H9 (cell line): ENCODE measurements around the gene CSMD2. TPM values are rescaled to one million over a fixed set of nuclear protein-coding genes. Genes with fewer than 3 reads are reported as not detected.

ENCODE experiments used
- DNase-seq: peaks from one replicate; pipeline ENCODE4 v3.0.0-alpha.2; 2017
- H2AFZ ChIP-seq: one replicate; pipeline ENCODE4 v1.6.1; 2013; ENCODE audit warnings: mild to moderate bottlenecking, low read length, control low read depth, moderate library complexity
- H2AK5ac ChIP-seq: 2 replicates; pipeline ENCODE4 v1.6.1; 2013; ENCODE audit warnings: low read length, control low read depth, mixed read lengths; ENCODE audit not compliant: insufficient read length
- H2BK120ac ChIP-seq: one replicate; pipeline ENCODE4 v1.6.1; 2013; ENCODE audit warnings: low read depth, mild to moderate bottlenecking, low read length, control low read depth, inconsistent platforms; ENCODE audit not compliant: poor library complexity, severe bottlenecking
- H2BK12ac ChIP-seq: 2 replicates; pipeline ENCODE4 v1.6.1; 2013; ENCODE audit warnings: low read length, control low read depth, mixed read lengths, low read depth; ENCODE audit not compliant: insufficient read length
- H2BK15ac ChIP-seq: 2 replicates; pipeline ENCODE4 v1.6.1; 2013; ENCODE audit warnings: low read depth, low read length, control low read depth
- H2BK20ac ChIP-seq: one replicate; pipeline ENCODE4 v1.6.1; 2013; ENCODE audit warnings: low read depth, mild to moderate bottlenecking, low read length, control low read depth, inconsistent platforms; ENCODE audit not compliant: poor library complexity, severe bottlenecking
- H2BK5ac ChIP-seq: 2 replicates; pipeline ENCODE4 v1.6.1; 2013; ENCODE audit warnings: low read length, control low read depth, mixed read lengths; ENCODE audit not compliant: insufficient read length
- H3K14ac ChIP-seq: 2 replicates; pipeline ENCODE4 v1.6.1; 2013; ENCODE audit warnings: low read length, control low read depth; ENCODE audit not compliant: insufficient read depth
- H3K18ac ChIP-seq: 2 replicates; pipeline ENCODE4 v1.6.1; 2013; ENCODE audit warnings: low read depth, mild to moderate bottlenecking, mixed read lengths, low read length, control low read depth; ENCODE audit not compliant: insufficient read length
- H3K23ac ChIP-seq: 2 replicates; pipeline ENCODE4 v1.6.1; 2013; ENCODE audit warnings: low read length, control low read depth, mixed read lengths, low read depth; ENCODE audit not compliant: insufficient read length
- H3K23me2 ChIP-seq: 2 replicates; pipeline ENCODE4 v1.6.1; 2013; ENCODE audit warnings: low read depth, mild to moderate bottlenecking, mixed read lengths, low read length, control low read depth; ENCODE audit not compliant: insufficient read length, poor library complexity, severe bottlenecking
- H3K27ac ChIP-seq: 2 replicates; pipeline ENCODE4 v1.5.1; 2013; ENCODE audit warnings: low read length, control low read depth, mixed read lengths, low read depth; ENCODE audit not compliant: insufficient read length
- H3K27me3 ChIP-seq: 2 replicates; pipeline ENCODE4 v1.6.1; 2013; ENCODE audit warnings: low read length, control low read depth, inconsistent platforms; ENCODE audit not compliant: insufficient read depth
- H3K4ac ChIP-seq: 2 replicates; pipeline ENCODE4 v1.6.1; 2013; ENCODE audit warnings: low read depth, mild to moderate bottlenecking, control low read depth, inconsistent platforms, low read length, moderate library complexity
- H3K4me1 ChIP-seq: 2 replicates; pipeline ENCODE4 v1.6.1; 2013; ENCODE audit warnings: low read length, control low read depth, inconsistent platforms; ENCODE audit not compliant: insufficient read depth
- H3K4me2 ChIP-seq: 2 replicates; pipeline ENCODE4 v1.6.1; 2013; ENCODE audit warnings: low read length, control low read depth, mixed read lengths; ENCODE audit not compliant: insufficient read length, insufficient read depth
- H3K56ac ChIP-seq: 2 replicates; pipeline ENCODE4 v1.6.1; 2013; ENCODE audit warnings: low read depth, mild to moderate bottlenecking, mixed read lengths, low read length, control low read depth; ENCODE audit not compliant: insufficient read length
- H3K79me1 ChIP-seq: 2 replicates; pipeline ENCODE4 v1.6.1; 2013; ENCODE audit warnings: low read depth, mild to moderate bottlenecking, moderate library complexity, low read length, control low read depth, inconsistent platforms; ENCODE audit not compliant: insufficient read depth, poor library complexity, severe bottlenecking
- H3K79me2 ChIP-seq: 2 replicates; pipeline ENCODE4 v1.6.1; 2013; ENCODE audit warnings: low read length, control low read depth, inconsistent platforms; ENCODE audit not compliant: insufficient read depth
- H3K9ac ChIP-seq: 2 replicates; pipeline ENCODE4 v1.6.1; 2013; ENCODE audit warnings: low read length, control low read depth, mixed read lengths; ENCODE audit not compliant: insufficient read length; ENCODE audit errors: extremely low read depth
- H3K9me3 ChIP-seq: one replicate; pipeline ENCODE4 v1.6.1; 2013; ENCODE audit warnings: low read depth, low read length, inconsistent platforms; ENCODE audit not compliant: control insufficient read depth
- H3T11ph ChIP-seq: one replicate; pipeline ENCODE4 v1.6.1; 2013; ENCODE audit warnings: mild to moderate bottlenecking, low read length, control low read depth, inconsistent platforms
- H4K20me1 ChIP-seq: one replicate; pipeline ENCODE4 v1.6.1; 2013; ENCODE audit not compliant: control insufficient read depth, insufficient read length, insufficient read depth
- H4K5ac ChIP-seq: 2 replicates; pipeline ENCODE4 v1.6.1; 2013; ENCODE audit warnings: low read depth, mild to moderate bottlenecking, mixed read lengths, low read length, control low read depth; ENCODE audit not compliant: insufficient read length
- H4K8ac ChIP-seq: replicated peaks from 2 replicates; pipeline ENCODE4 v1.6.1; 2013; ENCODE audit warnings: low read length, control low read depth, mixed read lengths, low read depth; ENCODE audit not compliant: insufficient read length
- H4K91ac ChIP-seq: 2 replicates; pipeline ENCODE4 v1.6.1; 2013; ENCODE audit warnings: low read depth, mild to moderate bottlenecking, moderate library complexity, mixed read lengths, low read length, control low read depth; ENCODE audit not compliant: insufficient read length
- H3K27ac Mint-ChIP-seq, 3 experiments: 2 replicates in 2 of 3; 3 replicates in 1 of 3; pipeline ENCODE4 v1.8.0; 2020 to 2021; ENCODE audit warnings: mixed read lengths in 3 of 3, mild to moderate bottlenecking in 1 of 3, moderate library complexity in 1 of 3
- H3K27me3 Mint-ChIP-seq: 2 replicates; pipeline ENCODE4 v1.8.0; 2021; ENCODE audit warnings: low read depth, mild to moderate bottlenecking, moderate library complexity, mixed read lengths
- H3K36me3 Mint-ChIP-seq, 3 experiments: 2 replicates in 2 of 3; 3 replicates in 1 of 3; pipeline ENCODE4 v1.8.0; 2020 to 2021; ENCODE audit warnings: low read depth in 3 of 3, mixed read lengths in 3 of 3; ENCODE audit not compliant: insufficient read depth in 1 of 3
- H3K4me1 Mint-ChIP-seq, 2 experiments: 2 replicates each; pipeline ENCODE4 v1.8.0; 2020; ENCODE audit warnings: mixed read lengths in 2 of 2
- H3K4me3 Mint-ChIP-seq, 2 experiments: 2 replicates in 1 of 2; 3 replicates in 1 of 2; pipeline ENCODE4 v1.8.0; 2020 to 2021; ENCODE audit warnings: mild to moderate bottlenecking in 2 of 2, mixed read lengths in 2 of 2, moderate library complexity in 1 of 2
- H3K9me3 Mint-ChIP-seq, 2 experiments: 2 replicates in 1 of 2; 3 replicates in 1 of 2; pipeline ENCODE4 v1.8.0; 2020; ENCODE audit warnings: mild to moderate bottlenecking in 2 of 2, mixed read lengths in 2 of 2, moderate library complexity in 1 of 2
- WGBS: extraction: QIAGEN DNeasy Blood & Tissue Kit; methylation state at CpG from one replicate; pipeline ENCODE4 v1.1.7; 2013; ENCODE audit warnings: missing lambda C conversion rate, low lambda C conversion rate, mixed read lengths; ENCODE audit not compliant: insufficient read length; ENCODE audit errors: extremely low coverage; 5-methylcytosine and 5-hydroxymethylcytosine counted together
- total RNA-seq: library from RNA; stranded (reverse); gene quantifications from 2 replicates; pipeline ENCODE4 v1.2.1, GENCODE V29; 2021
- TF ChIP-seq, protein P1 (sequence below): fragments of 200-600 bp; sonication (generic); conservative IDR thresholded peaks from 3 replicates; pipeline ENCODE4 v1.8.0; 2021; ENCODE audit warnings: antibody characterized with exemption, mild to moderate bottlenecking

Gene CSMD2
- total RNA-seq, 1 experiment from 2014 or later = 6.4 TPM

DNA sequence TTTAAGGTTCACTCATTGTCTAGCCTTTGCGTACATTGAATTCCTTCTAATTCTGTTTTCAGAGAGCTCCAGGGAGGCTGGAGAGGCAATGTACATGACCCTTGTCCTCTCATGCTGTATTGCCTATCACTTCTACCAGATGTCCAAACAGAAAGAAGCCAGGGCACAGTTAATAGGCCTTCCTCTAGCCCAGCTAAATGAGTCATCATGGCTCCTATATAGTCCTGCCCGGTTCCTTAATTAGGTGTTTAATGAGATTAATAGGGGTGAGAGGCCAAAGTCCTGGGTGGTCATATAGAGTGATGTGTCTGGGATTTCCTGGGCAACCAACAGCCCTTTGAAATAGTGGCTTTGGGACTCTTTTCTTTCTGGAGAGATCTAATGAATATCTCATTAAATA lies 616.3 kb downstream of the CSMD2 start:
- H3K4ac ChIP-seq = no peak overlapping the region
- H3K14ac ChIP-seq = no peak overlapping the region
- peaks cover 29% of the 10 kb centered on the region for H3K9me3 ChIP-seq
- H3K9me3 Mint-ChIP-seq = peaks cover 13 to 17% of the 10 kb centered on the region in 2 experiments
- no peak overlapping the region for H3K4me2 ChIP-seq
- no peak overlapping the region for H4K5ac ChIP-seq
- 0 out of 2 replicates have a peak, but pooled peaks cover 1% of the 10 kb centered on the region for H3K27me3 Mint-ChIP-seq
- no CpG with 5 or more reads among the region's 2 CpGs for WGBS
- no peaks in the 10 kb centered on the region for H3K4me1 ChIP-seq
- no peak overlapping the region for H2BK120ac ChIP-seq
- TF ChIP-seq, protein P1, sequence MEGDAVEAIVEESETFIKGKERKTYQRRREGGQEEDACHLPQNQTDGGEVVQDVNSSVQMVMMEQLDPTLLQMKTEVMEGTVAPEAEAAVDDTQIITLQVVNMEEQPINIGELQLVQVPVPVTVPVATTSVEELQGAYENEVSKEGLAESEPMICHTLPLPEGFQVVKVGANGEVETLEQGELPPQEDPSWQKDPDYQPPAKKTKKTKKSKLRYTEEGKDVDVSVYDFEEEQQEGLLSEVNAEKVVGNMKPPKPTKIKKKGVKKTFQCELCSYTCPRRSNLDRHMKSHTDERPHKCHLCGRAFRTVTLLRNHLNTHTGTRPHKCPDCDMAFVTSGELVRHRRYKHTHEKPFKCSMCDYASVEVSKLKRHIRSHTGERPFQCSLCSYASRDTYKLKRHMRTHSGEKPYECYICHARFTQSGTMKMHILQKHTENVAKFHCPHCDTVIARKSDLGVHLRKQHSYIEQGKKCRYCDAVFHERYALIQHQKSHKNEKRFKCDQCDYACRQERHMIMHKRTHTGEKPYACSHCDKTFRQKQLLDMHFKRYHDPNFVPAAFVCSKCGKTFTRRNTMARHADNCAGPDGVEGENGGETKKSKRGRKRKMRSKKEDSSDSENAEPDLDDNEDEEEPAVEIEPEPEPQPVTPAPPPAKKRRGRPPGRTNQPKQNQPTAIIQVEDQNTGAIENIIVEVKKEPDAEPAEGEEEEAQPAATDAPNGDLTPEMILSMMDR = no peak
- no peaks in the 10 kb centered on the region for H4K20me1 ChIP-seq
- H3K27ac Mint-ChIP-seq = no peak overlapping the region
- H3K4me3 Mint-ChIP-seq = no peak overlapping the region
- no peaks in the 10 kb centered on the region for H3K27me3 ChIP-seq
- H3K9ac ChIP-seq = no peak overlapping the region
- no peak for DNase-seq
- H2BK15ac ChIP-seq = no peak overlapping the region
- no peak overlapping the region for H3K23ac ChIP-seq
- H3K4me1 Mint-ChIP-seq = no peaks in the 10 kb centered on the region
- H2BK20ac ChIP-seq = no peak overlapping the region
- H4K8ac ChIP-seq = no peak overlapping the region
- no peaks in the 10 kb centered on the region for H3K79me1 ChIP-seq
- no peak overlapping the region for H3K18ac ChIP-seq
- H3K36me3 Mint-ChIP-seq = peaks cover 15 to 50% (median 33%) of the 10 kb centered on the region in 3 experiments
- H2AFZ ChIP-seq = no peak overlapping the region
- H3T11ph ChIP-seq = no peak overlapping the region
- no peak overlapping the region for H2BK12ac ChIP-seq
- no peak overlapping the region for H3K27ac ChIP-seq
- no peak overlapping the region for H4K91ac ChIP-seq
- H2AK5ac ChIP-seq = no peak overlapping the region
- H2BK5ac ChIP-seq = no peak overlapping the region
- H3K23me2 ChIP-seq = no peaks in the 10 kb centered on the region
- H3K56ac ChIP-seq = no peak overlapping the region
- no peaks in the 10 kb centered on the region for H3K79me2 ChIP-seq
